ENCODE data around the gene MTPN.

Gene MTPN

GRCh38 chr7:135905858-135906257 lies 71.3 kb downstream of the MTPN start:
- H3K4me3 ChIP-seq (ENCODE audit: low read length): no peak overlapping the region
- no peak for DNase-seq (ENCODE audit: low read depth)
- no peak for TF ChIP-seq CTCF (conservative IDR thresholded peaks at IDR 0.05; ENCODE audit: low read length)

GRCh38 chr7:135905355-135905754 lies 71.8 kb downstream of the MTPN start:
- no peak overlapping the region for H3K4me3 ChIP-seq (ENCODE audit: low read length)
- TF ChIP-seq CTCF (conservative IDR thresholded peaks at IDR 0.05; ENCODE audit: low read length): no peak
- no peak for DNase-seq (ENCODE audit: low read depth)

GRCh38 chr7:135904282-135904681 lies 72.9 kb downstream of the MTPN start:
- DNase-seq (ENCODE audit: low read depth): no peak
- no peak for TF ChIP-seq CTCF (conservative IDR thresholded peaks at IDR 0.05; ENCODE audit: low read length)
- H3K4me3 ChIP-seq (ENCODE audit: low read length): no peak overlapping the region

DNA sequence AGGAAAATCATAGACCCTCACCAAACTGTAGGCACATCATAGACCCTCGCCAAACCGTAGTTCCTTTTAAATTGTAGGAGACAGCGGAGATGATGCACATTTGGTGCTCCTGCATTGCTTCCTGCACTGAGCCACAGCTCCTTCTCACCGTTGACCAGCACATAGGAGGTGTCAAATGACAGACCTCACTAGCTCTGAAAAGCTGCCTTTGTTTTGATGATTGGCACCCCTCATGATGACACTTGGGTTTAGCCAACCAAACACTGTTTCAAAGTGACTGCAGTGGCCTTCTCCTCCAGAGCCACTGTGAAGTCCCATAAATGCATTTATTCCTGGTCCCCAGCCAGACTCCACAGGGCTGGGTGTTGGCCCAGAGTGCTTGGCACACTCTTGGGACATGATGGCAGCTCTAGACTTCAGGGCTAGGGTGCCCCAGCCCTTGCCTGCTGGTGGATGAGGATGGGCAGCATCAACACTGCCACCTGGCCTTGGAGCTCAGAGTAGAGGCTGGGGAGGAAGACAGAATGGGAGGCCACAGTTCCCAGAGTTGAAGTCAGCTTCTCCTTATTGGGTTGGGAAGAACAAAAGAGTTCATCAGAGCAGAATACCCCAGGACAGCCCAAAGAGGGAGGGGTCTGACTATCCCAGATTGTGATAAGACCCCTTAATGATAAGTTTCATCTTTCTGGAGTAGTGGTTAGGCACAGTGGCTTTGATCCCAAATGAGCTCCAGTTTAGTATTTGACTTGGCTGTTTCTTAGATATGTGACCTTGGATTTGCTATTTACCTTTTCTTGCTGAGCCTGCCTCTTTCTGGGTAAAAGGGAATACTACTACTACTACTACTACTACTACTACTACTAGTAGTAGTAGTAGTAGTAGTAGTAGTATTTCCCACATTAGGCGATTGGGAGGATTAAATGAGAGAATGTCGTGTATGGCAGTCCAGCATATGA lies 75.3 kb downstream of the MTPN start:
- no peak overlapping the region for H3K4me3 ChIP-seq (ENCODE audit: low read length)
- no peak for DNase-seq (ENCODE audit: low read depth)
- no peak for TF ChIP-seq CTCF (conservative IDR thresholded peaks at IDR 0.05; ENCODE audit: low read length)

- no peak for DNase-seq (ENCODE audit: low read depth)
- no peak overlapping the region for H3K4me3 ChIP-seq (ENCODE audit: low read length)
- TF ChIP-seq CTCF (conservative IDR thresholded peaks at IDR 0.05; ENCODE audit: low read length): no peak
Measured at GRCh38 chr7:135900065-135900546, 77.1 kb downstream of the MTPN start.

DNA sequence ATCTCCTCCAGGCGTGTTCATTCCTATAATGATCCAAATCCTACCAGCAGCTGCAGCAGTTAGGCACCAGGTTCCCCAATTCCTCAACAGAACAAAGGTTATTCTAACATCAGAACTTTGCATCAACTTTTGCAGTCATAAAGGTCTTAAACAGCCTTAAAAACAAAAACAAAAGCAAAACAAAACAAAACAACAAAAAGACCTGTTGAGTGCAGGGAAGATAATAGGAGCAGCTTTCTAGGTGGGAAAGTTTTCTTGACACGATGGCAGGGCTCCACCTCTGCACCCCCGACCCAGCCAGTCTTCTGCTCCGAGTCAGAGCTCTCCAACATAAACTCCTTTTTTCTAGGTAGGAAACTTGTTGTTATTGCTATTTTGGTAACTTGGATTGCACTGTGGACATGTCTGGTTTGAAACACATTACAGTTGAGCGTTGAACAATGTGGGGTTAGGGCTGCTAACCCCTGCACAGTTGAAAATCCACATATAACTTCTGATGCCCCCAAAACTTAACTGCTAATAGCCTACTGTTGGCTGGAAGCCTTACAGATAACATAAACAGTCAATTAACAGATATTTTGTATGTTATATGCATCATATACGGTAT lies 77.6 kb downstream of the MTPN start:
- no peak for DNase-seq (ENCODE audit: low read depth)
- no peak overlapping the region for H3K4me3 ChIP-seq (ENCODE audit: low read length)
- TF ChIP-seq CTCF (conservative IDR thresholded peaks at IDR 0.05; ENCODE audit: low read length): no peak
